K562 (cell line): Measurements from ENCODE around the gene PLXDC1. TPM values are rescaled to one million over a fixed set of nuclear protein-coding genes. Genes with fewer than 3 reads are reported as not detected.
A peak's percentile ranks its signal among the peaks of the same experiment; 100 is the strongest.

Experiments
- ATAC-seq: fragments of 200-7000 bp; cut with Tn5 transposase; 3 replicates; pipeline ENCODE4 v1.9.1; 2020; ENCODE audit warnings: moderate library complexity
- BruUV-seq: library from RNA; stranded (reverse); fragments of 400-500 nt; replicated peaks from 2 replicates; lab custom pipeline; 2021; lab: Mats Ljungman, UMichigan
- CTCF ChIA-PET: fragments of 300-600 bp; formaldehyde crosslinking; extraction: SDS; loops from one replicate; lab custom pipeline; 2021; ENCODE audit warnings: low intra/inter-chr PET ratio; lab: Yijun Ruan, JAX
- POLR2A ChIA-PET: fragments of 300-600, 350-650 bp; sonication (Branson Sonifier 250); formaldehyde crosslinking; extraction: SDS; loops from one replicate; lab custom pipeline; 2021; ENCODE audit warnings: antibody characterized with exemption, inconsistent platforms; lab: Yijun Ruan, JAX
- DNase-seq, 4 experiments: peaks; one replicate each; pipeline versions ENCODE4 v3.0.0 to v3.0.0-alpha.2; 2011 to 2018; ENCODE audit warnings: low spot score in 3 of 4, mixed read lengths in 3 of 4; ENCODE audit errors: extremely low read depth in 1 of 4
- FAIRE-seq: peaks from 2 replicates; lab custom pipeline; 2011; peaks lifted over from hg19 to GRCh38; lab: Jason Lieb, UNC
- H2AFZ ChIP-seq: 2 replicates; pipeline ENCODE4 v1.6.0; 2011; ENCODE audit warnings: low read depth, low read length, control low read depth, inconsistent platforms
- H3K27ac ChIP-seq: fragments of 200-600 bp; 3 replicates; pipeline ENCODE4 v1.8.0; 2011; ENCODE audit warnings: low read depth, mild to moderate bottlenecking, control low read depth, inconsistent platforms, low read length, moderate library complexity, mixed read lengths; ENCODE audit errors: extremely low read depth
- H3K27me3 ChIP-seq, 2 experiments: fragments of 300-600 bp in 1 of 2; 2 replicates in 1 of 2; 3 replicates in 1 of 2; pipeline versions ENCODE4 v1.6.0 to v1.8.0; 2011; ENCODE audit warnings: inconsistent platforms in 2 of 2, low read length in 2 of 2, mild to moderate bottlenecking in 1 of 2, mixed read lengths in 1 of 2, moderate library complexity in 1 of 2; ENCODE audit not compliant: control insufficient read depth in 2 of 2, insufficient read depth in 2 of 2
- H3K36me3 ChIP-seq: fragments of 300-600 bp; 3 replicates; pipeline ENCODE4 v1.8.0; 2011; ENCODE audit warnings: mild to moderate bottlenecking, low read length, inconsistent platforms; ENCODE audit not compliant: control insufficient read depth, insufficient read depth
- H3K4me1 ChIP-seq, 2 experiments: fragments of 200-600 bp in 1 of 2; replicated peaks in 1 of 2; 2 replicates in 1 of 2; 3 replicates in 1 of 2; pipeline versions ENCODE4 v1.5.1 to v1.8.0; 2011; ENCODE audit warnings: inconsistent platforms in 2 of 2, low read length in 2 of 2, mild to moderate bottlenecking in 1 of 2, mixed read lengths in 1 of 2, moderate library complexity in 1 of 2; ENCODE audit not compliant: control insufficient read depth in 2 of 2, insufficient read depth in 2 of 2
- H3K4me2 ChIP-seq: 2 replicates; pipeline ENCODE4 v1.6.1; 2011; ENCODE audit warnings: low read length, control low read depth, inconsistent platforms, mixed read lengths; ENCODE audit not compliant: insufficient read depth
- H3K4me3 ChIP-seq: fragments of 200-600 bp; sonication (generic), shearing (Covaris generic); 2 replicates; pipeline ENCODE4 v1.5.1; 2016; ENCODE audit warnings: control low read depth, inconsistent platforms
- H3K79me2 ChIP-seq: fragments of 200-600 bp; 3 replicates; pipeline ENCODE4 v1.8.0; 2011; ENCODE audit warnings: low read length, inconsistent platforms; ENCODE audit not compliant: control insufficient read depth, insufficient read depth
- H3K9ac ChIP-seq, 2 experiments: 2 replicates each; pipeline versions ENCODE4 v1.6.0 to v1.6.1; 2011; ENCODE audit warnings: low read depth in 2 of 2, low read length in 2 of 2, control low read depth in 1 of 2, inconsistent platforms in 1 of 2, mild to moderate bottlenecking in 1 of 2, mixed read lengths in 1 of 2; ENCODE audit not compliant: insufficient read depth in 1 of 2
- H3K9me1 ChIP-seq: one replicate; pipeline ENCODE4 v1.6.0; 2011; ENCODE audit warnings: inconsistent platforms, mild to moderate bottlenecking, low read length, moderate library complexity; ENCODE audit not compliant: control insufficient read depth, insufficient read depth
- H3K9me3 ChIP-seq: replicated peaks from 2 replicates; pipeline ENCODE4 v1.5.1; 2011; ENCODE audit warnings: low read depth, low read length, inconsistent platforms; ENCODE audit not compliant: control insufficient read depth, insufficient read depth
- H4K20me1 ChIP-seq: replicated peaks from 2 replicates; pipeline ENCODE4 v1.6.1; 2011; ENCODE audit warnings: low read length, inconsistent platforms, mixed read lengths; ENCODE audit not compliant: control insufficient read depth, insufficient read depth
- ZBTB33 ChIP-seq: sonication (generic); formaldehyde crosslinking; IDR thresholded peaks from 2 replicates; pipeline ENCODE4 v1.8.1; 2023; ENCODE audit warnings: mild to moderate bottlenecking, missing genetic modification reagents
- WGBS: fragments of 100-300 bp; shearing (Covaris generic); methylation state at CpG from one replicate; pipeline ENCODE4 v1.1.6; 2016; ENCODE audit warnings: low coverage, mixed read lengths; ENCODE audit not compliant: insufficient coverage; ENCODE audit errors: missing lambda C conversion rate; 5-methylcytosine and 5-hydroxymethylcytosine counted together
- in situ Hi-C: fragments of 300-500 bp; cut with MboI; formaldehyde crosslinking; loops from 4 replicates; pipeline ENCODE4 v1.15.0; 2018; ENCODE audit warnings: inconsistent platforms, mixed read lengths
- intact Hi-C: fragments of 100-400 bp; cut with micrococcal nuclease; formaldehyde crosslinking; loops from 2 replicates; pipeline ENCODE4 v1.14.2; 2022
- polyA plus RNA-seq, 8 experiments: library from polyadenylated mRNA; depleted of rRNA in 4 of 8; stranded (reverse) in 5 of 8; unstranded in 3 of 8; fragments of >200 nt; fragmentation: Nextera tagmentation in 2 of 8; fragmentation: Illumina TruSeq in 1 of 8; extraction: Ambion mirVana in 2 of 8; extraction: Trizol in 1 of 8; gene quantifications; 2 replicates each; pipeline versions ENCODE4 v1.2.1 to v1.2.3, GENCODE V29; 2011 to 2014; ENCODE audit warnings: inconsistent platforms in 1 of 8, missing spikeins in 1 of 8
- total RNA-seq, 7 experiments: library from RNA; depleted of rRNA in 6 of 7; stranded (reverse); fragments of >200 nt in 6 of 7; fragmentation: Illumina TruSeq in 2 of 7; extraction: Trizol in 2 of 7; gene quantifications; 2 replicates each; pipeline versions ENCODE4 v1.2.1 to v1.2.3, GENCODE V29; 2011 to 2021; ENCODE audit warnings: low replicate concordance in 1 of 7
- TF ChIP-seq, protein P1 (sequence below), 3 experiments: IDR thresholded peaks in 2 of 3; conservative IDR thresholded peaks in 1 of 3; 2 replicates each; pipeline ENCODE4 v1.5.1; 2011 to 2012; ENCODE audit warnings: low read length in 3 of 3, mild to moderate bottlenecking in 3 of 3, control low read depth in 2 of 3, improper control_type of control experiment in 1 of 3, inconsistent platforms in 1 of 3, low read depth in 1 of 3, mixed read lengths in 1 of 3, moderate library complexity in 1 of 3; ENCODE audit not compliant: insufficient read depth in 2 of 3
- TF ChIP-seq, protein P2 (sequence below): fragments of 450-650 bp; IDR thresholded peaks from 2 replicates; pipeline ENCODE4 v1.6.1; 2016; ENCODE audit warnings: mild to moderate bottlenecking, moderate library complexity

Gene PLXDC1
- total and polyA plus RNA-seq, 9 of the 15 experiments (the other 6 are each of a cell fraction or from before 2014, with no cell fraction given), result not detected

DNA sequence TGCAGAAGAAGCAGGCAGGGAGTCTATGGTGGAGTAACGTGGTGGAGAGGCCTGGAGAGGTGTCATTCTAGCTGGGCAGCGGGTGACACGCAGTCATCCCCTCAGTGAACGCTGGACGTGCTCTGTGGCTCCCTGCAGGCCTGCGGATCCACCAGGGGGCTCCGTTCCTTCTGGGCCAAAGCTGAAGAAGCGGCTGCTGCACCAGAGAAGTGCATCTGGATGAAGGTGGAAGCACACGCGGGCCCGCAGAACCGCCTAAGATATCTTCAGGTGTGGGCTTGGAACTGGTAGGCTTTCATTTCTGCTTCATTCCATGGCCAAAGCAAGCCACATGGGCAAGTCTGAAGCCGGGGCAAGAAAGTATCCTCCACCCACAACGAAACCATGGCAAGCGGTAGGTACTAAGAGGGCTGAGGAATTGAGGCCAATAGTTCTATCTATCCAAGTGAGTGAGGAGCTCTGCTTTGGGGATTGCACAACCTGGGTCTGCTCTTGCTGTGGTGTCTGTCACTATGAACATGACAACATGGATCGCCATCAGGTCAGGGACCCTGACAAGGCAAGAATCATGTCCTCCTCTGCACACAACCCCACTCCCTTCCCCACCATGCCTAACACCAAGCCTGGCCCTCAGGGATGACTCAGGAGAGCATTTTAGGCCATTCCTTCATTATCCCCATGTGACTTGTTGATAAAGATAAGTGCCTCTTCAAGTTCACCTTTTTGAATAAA is 105.3 kb downstream of the PLXDC1 start:
- no peak overlapping the region for H3K4me2 ChIP-seq
- no peak overlapping the region for H3K9ac ChIP-seq
- H2AFZ ChIP-seq, result peak overlapping the region; percentile 47; the same call in 1 of the 2 replicates
- BruUV-seq, result no TSS peak
- H3K36me3 ChIP-seq, result no peaks in the 10 kb centered on the region
- no peaks in the 10 kb centered on the region for H3K9me1 ChIP-seq
- in situ Hi-C loops (no loop called here), intact Hi-C loops (no loop called here)
- ATAC-seq (peak; percentile 77), DNase-seq (peak in 2 of 4 experiments; percentile 25 to 33), FAIRE-seq (no peak)
- H3K79me2 ChIP-seq, result no peaks in the 10 kb centered on the region
- H3K9me3 ChIP-seq, result peaks cover 12% of the 10 kb centered on the region
- 34% methylated on average over 16 of the region's 16 CpGs for WGBS
- CTCF ChIA-PET, result no interaction called here
- H4K20me1 ChIP-seq, result no peaks in the 10 kb centered on the region
- POLR2A ChIA-PET, result no interaction called here
- no peak overlapping the region for H3K4me3 ChIP-seq
- no peaks in the 10 kb centered on the region; a peak in 1 of 5 replicates for H3K4me1 ChIP-seq
- H3K27ac ChIP-seq, result no peak overlapping the region
- H3K27me3 ChIP-seq, result peaks cover 0 to 9% of the 10 kb centered on the region in 2 experiments; a peak in 1 of 5 replicates
- TF ChIP-seq ZBTB33 (CRISPR knock-in tag), result peak; percentile 83
- TF ChIP-seq, protein P1, sequence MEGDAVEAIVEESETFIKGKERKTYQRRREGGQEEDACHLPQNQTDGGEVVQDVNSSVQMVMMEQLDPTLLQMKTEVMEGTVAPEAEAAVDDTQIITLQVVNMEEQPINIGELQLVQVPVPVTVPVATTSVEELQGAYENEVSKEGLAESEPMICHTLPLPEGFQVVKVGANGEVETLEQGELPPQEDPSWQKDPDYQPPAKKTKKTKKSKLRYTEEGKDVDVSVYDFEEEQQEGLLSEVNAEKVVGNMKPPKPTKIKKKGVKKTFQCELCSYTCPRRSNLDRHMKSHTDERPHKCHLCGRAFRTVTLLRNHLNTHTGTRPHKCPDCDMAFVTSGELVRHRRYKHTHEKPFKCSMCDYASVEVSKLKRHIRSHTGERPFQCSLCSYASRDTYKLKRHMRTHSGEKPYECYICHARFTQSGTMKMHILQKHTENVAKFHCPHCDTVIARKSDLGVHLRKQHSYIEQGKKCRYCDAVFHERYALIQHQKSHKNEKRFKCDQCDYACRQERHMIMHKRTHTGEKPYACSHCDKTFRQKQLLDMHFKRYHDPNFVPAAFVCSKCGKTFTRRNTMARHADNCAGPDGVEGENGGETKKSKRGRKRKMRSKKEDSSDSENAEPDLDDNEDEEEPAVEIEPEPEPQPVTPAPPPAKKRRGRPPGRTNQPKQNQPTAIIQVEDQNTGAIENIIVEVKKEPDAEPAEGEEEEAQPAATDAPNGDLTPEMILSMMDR (IDR thresholded peaks at IDR 0.05 in 2 of 3, conservative IDR thresholded peaks at IDR 0.05 in 1 of 3; ENCODE audit: insufficient read depth in 2 of 3, low read depth in 1 of 3, low read length in 3 of 3), result peak; percentile 27 to 70 (median 30); a peak in 3 of 6 replicates
- TF ChIP-seq, protein P2, sequence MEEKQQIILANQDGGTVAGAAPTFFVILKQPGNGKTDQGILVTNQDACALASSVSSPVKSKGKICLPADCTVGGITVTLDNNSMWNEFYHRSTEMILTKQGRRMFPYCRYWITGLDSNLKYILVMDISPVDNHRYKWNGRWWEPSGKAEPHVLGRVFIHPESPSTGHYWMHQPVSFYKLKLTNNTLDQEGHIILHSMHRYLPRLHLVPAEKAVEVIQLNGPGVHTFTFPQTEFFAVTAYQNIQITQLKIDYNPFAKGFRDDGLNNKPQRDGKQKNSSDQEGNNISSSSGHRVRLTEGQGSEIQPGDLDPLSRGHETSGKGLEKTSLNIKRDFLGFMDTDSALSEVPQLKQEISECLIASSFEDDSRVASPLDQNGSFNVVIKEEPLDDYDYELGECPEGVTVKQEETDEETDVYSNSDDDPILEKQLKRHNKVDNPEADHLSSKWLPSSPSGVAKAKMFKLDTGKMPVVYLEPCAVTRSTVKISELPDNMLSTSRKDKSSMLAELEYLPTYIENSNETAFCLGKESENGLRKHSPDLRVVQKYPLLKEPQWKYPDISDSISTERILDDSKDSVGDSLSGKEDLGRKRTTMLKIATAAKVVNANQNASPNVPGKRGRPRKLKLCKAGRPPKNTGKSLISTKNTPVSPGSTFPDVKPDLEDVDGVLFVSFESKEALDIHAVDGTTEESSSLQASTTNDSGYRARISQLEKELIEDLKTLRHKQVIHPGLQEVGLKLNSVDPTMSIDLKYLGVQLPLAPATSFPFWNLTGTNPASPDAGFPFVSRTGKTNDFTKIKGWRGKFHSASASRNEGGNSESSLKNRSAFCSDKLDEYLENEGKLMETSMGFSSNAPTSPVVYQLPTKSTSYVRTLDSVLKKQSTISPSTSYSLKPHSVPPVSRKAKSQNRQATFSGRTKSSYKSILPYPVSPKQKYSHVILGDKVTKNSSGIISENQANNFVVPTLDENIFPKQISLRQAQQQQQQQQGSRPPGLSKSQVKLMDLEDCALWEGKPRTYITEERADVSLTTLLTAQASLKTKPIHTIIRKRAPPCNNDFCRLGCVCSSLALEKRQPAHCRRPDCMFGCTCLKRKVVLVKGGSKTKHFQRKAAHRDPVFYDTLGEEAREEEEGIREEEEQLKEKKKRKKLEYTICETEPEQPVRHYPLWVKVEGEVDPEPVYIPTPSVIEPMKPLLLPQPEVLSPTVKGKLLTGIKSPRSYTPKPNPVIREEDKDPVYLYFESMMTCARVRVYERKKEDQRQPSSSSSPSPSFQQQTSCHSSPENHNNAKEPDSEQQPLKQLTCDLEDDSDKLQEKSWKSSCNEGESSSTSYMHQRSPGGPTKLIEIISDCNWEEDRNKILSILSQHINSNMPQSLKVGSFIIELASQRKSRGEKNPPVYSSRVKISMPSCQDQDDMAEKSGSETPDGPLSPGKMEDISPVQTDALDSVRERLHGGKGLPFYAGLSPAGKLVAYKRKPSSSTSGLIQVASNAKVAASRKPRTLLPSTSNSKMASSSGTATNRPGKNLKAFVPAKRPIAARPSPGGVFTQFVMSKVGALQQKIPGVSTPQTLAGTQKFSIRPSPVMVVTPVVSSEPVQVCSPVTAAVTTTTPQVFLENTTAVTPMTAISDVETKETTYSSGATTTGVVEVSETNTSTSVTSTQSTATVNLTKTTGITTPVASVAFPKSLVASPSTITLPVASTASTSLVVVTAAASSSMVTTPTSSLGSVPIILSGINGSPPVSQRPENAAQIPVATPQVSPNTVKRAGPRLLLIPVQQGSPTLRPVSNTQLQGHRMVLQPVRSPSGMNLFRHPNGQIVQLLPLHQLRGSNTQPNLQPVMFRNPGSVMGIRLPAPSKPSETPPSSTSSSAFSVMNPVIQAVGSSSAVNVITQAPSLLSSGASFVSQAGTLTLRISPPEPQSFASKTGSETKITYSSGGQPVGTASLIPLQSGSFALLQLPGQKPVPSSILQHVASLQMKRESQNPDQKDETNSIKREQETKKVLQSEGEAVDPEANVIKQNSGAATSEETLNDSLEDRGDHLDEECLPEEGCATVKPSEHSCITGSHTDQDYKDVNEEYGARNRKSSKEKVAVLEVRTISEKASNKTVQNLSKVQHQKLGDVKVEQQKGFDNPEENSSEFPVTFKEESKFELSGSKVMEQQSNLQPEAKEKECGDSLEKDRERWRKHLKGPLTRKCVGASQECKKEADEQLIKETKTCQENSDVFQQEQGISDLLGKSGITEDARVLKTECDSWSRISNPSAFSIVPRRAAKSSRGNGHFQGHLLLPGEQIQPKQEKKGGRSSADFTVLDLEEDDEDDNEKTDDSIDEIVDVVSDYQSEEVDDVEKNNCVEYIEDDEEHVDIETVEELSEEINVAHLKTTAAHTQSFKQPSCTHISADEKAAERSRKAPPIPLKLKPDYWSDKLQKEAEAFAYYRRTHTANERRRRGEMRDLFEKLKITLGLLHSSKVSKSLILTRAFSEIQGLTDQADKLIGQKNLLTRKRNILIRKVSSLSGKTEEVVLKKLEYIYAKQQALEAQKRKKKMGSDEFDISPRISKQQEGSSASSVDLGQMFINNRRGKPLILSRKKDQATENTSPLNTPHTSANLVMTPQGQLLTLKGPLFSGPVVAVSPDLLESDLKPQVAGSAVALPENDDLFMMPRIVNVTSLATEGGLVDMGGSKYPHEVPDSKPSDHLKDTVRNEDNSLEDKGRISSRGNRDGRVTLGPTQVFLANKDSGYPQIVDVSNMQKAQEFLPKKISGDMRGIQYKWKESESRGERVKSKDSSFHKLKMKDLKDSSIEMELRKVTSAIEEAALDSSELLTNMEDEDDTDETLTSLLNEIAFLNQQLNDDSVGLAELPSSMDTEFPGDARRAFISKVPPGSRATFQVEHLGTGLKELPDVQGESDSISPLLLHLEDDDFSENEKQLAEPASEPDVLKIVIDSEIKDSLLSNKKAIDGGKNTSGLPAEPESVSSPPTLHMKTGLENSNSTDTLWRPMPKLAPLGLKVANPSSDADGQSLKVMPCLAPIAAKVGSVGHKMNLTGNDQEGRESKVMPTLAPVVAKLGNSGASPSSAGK, result peak; percentile 37; the same call in 1 of the 2 replicates
